Peyer's patch (tissue), 4 donors: Measurements from ENCODE around the gene RDH5. TPM values are rescaled to one million over a fixed set of nuclear protein-coding genes. Genes with fewer than 3 reads are reported as not detected.

Source experiments
- DNase-seq, 3 donors: peaks; one replicate each; pipeline ENCODE4 v3.0.0-alpha.2; 2017 to 2019
- H3K27ac ChIP-seq, 4 donors: fragments of 200-600 bp; sonication (generic); one replicate each; pipeline ENCODE4 v1.5.1; 2016 to 2019
- H3K27me3 ChIP-seq, 2 donors: fragments of 200-600 bp; sonication (generic); one replicate each; pipeline ENCODE4 v1.5.1; 2019
- H3K36me3 ChIP-seq, 3 donors: fragments of 200-600 bp; sonication (generic); one replicate each; pipeline ENCODE4 v1.5.1; 2016 to 2019
- H3K4me1 ChIP-seq, 4 donors: fragments of 200-600 bp; sonication (generic); one replicate each; pipeline ENCODE4 v1.5.1; 2016 to 2019
- H3K4me3 ChIP-seq, 4 donors: fragments of 200-600 bp; sonication (generic); 1 replicate in 3 of 4; 2 replicates in 1 of 4; pipeline ENCODE4 v1.5.1; 2016 to 2019; ENCODE audit warnings: mild to moderate bottlenecking in 1 of 4
- H3K9me3 ChIP-seq, 4 donors: fragments of 200-600 bp; sonication (generic); one replicate each; pipeline ENCODE4 v1.5.1; 2016 to 2019; ENCODE audit warnings: mild to moderate bottlenecking in 1 of 4
- POLR2A ChIP-seq, 2 donors: fragments of 450-650 bp; IDR thresholded peaks; one replicate each; pipeline ENCODE4 v1.5.1; 2017; ENCODE audit warnings: antibody characterized with exemption in 2 of 2, mild to moderate bottlenecking in 2 of 2, moderate library complexity in 2 of 2
- total RNA-seq, 4 donors: library from RNA; depleted of rRNA; stranded (reverse); fragments of >200 nt; gene quantifications; one replicate each; pipeline ENCODE4 v1.1.0, GENCODE V29; 2016
- TF ChIP-seq, protein P1 (sequence below), 6 experiments: fragments of 450-650 bp in 4 of 6; fragments of 200-600 bp in 2 of 6; sonication (generic) in 1 of 6; IDR thresholded peaks; one replicate each; pipeline ENCODE4 v1.5.1; 2017 to 2019; ENCODE audit warnings: antibody characterized with exemption in 6 of 6, mild to moderate bottlenecking in 3 of 6, moderate library complexity in 1 of 6

Gene RDH5
- total RNA-seq, 4 donors from 2014 or later = 47.0 to 113 (median 90.9) TPM

DNA sequence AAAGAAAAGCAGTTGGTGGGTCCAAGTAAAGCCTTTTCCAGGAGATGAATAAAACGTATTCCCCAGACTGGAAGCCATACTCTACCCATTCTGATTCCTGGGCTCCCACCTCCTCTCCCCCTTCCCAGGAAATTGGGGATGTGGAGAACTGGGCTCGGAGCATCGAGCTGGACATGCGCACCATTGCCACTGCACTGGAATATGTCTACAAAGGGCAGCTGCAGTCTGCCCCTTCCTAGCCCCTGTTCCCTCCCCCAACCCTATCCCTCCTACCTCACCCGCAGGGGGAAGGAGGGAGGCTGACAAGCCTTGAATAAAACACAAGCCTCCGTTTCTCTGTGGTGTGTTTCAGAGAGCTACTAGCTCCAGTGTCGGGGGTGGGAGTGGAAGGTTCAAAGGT lies 822 bp upstream of the RDH5 start:
- Histone ChIP-seq H3K4me3 (no peak overlapping the region), H3K27me3 (no peaks in the 10 kb centered on the region), H3K4me1 (peaks cover 7 to 75% (median 14%) of the 10 kb centered on the region in 4 donors), H3K9me3 (no peaks in the 10 kb centered on the region), H3K27ac (peak overlapping the region; percentile 42 to 96 (median 82)), H3K36me3 (peaks cover 0 to 12% (median 0%) of the 10 kb centered on the region in 3 donors)
- no peak for TF ChIP-seq POLR2A (IDR thresholded peaks at IDR 0.05)
- TF ChIP-seq, protein P1, sequence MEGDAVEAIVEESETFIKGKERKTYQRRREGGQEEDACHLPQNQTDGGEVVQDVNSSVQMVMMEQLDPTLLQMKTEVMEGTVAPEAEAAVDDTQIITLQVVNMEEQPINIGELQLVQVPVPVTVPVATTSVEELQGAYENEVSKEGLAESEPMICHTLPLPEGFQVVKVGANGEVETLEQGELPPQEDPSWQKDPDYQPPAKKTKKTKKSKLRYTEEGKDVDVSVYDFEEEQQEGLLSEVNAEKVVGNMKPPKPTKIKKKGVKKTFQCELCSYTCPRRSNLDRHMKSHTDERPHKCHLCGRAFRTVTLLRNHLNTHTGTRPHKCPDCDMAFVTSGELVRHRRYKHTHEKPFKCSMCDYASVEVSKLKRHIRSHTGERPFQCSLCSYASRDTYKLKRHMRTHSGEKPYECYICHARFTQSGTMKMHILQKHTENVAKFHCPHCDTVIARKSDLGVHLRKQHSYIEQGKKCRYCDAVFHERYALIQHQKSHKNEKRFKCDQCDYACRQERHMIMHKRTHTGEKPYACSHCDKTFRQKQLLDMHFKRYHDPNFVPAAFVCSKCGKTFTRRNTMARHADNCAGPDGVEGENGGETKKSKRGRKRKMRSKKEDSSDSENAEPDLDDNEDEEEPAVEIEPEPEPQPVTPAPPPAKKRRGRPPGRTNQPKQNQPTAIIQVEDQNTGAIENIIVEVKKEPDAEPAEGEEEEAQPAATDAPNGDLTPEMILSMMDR (IDR thresholded peaks at IDR 0.05) = no peak
- peak in 1 of 3 donors; percentile 40 for DNase-seq

DNA sequence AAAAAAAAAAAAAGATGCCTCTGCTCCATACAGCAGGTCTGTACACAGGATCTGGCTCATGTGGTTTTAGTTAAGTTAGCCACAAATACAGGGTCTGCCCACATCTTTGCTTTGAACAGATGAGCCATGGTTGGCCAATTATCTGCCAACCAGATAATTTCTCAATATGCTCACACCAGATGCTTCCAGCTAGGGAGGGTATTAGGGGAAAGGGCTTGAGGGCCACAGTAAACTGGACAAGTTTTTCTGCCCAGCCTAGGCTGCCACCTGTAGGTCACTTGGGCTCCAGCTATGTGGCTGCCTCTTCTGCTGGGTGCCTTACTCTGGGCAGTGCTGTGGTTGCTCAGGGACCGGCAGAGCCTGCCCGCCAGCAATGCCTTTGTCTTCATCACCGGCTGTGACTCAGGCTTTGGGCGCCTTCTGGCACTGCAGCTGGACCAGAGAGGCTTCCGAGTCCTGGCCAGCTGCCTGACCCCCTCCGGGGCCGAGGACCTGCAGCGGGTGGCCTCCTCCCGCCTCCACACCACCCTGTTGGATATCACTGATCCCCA lies 776 bp downstream of the RDH5 start:
- peak in 2 of 3 donors; percentile 77 to 81 for DNase-seq
- H3K9me3 ChIP-seq = no peaks in the 10 kb centered on the region
- peak overlapping the region in 2 of 4 donors; percentile 19 to 43 for H3K4me3 ChIP-seq
- peaks cover 0 to 28% (median 0%) of the 10 kb centered on the region in 3 donors for H3K36me3 ChIP-seq
- H3K27ac ChIP-seq = peak overlapping the region; percentile 31 to 96 (median 82)
- no peak for TF ChIP-seq POLR2A (IDR thresholded peaks at IDR 0.05)
- TF ChIP-seq, protein P1 (IDR thresholded peaks at IDR 0.05) = peak in 4 of 6 experiments; percentile 32 to 78 (median 68)
- no peaks in the 10 kb centered on the region for H3K27me3 ChIP-seq
- peaks cover 7 to 82% (median 16%) of the 10 kb centered on the region in 4 donors for H3K4me1 ChIP-seq

DNA sequence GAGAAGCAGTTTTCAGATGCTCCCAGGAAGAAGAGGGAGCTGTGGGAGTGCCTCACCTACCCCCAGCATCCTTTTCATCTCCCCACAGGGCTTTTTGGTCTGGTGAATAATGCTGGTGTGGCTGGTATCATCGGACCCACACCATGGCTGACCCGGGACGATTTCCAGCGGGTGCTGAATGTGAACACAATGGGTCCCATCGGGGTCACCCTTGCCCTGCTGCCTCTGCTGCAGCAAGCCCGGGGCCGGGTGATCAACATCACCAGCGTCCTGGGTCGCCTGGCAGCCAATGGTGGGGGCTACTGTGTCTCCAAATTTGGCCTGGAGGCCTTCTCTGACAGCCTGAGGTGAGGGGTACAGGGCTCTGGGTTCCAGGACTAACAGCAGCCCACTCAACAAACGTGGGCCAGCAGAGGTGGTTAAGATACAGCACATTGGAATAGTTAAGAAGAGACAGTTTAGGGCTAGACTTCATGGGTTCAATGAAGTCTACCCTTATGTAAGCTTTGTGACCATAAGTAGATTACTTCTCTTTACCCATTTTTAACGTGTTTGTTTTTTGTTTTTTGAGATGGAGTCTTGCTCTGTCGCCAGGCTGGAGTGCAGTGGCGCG lies 1.5 kb downstream of the RDH5 start:
- Histone ChIP-seq H3K27me3 (no peaks in the 10 kb centered on the region), H3K4me1 (peaks cover 7 to 87% (median 17%) of the 10 kb centered on the region in 4 donors), H3K9me3 (no peaks in the 10 kb centered on the region), H3K27ac (peak overlapping the region in 2 of 4 donors; percentile 94 to 96), H3K4me3 (peak overlapping the region in 2 of 4 donors; percentile 19 to 43), H3K36me3 (peaks cover 0 to 32% (median 0%) of the 10 kb centered on the region in 3 donors)
- TF ChIP-seq, protein P1 (IDR thresholded peaks at IDR 0.05) = no peak
- TF ChIP-seq POLR2A (IDR thresholded peaks at IDR 0.05) = no peak
- no peak for DNase-seq

DNA sequence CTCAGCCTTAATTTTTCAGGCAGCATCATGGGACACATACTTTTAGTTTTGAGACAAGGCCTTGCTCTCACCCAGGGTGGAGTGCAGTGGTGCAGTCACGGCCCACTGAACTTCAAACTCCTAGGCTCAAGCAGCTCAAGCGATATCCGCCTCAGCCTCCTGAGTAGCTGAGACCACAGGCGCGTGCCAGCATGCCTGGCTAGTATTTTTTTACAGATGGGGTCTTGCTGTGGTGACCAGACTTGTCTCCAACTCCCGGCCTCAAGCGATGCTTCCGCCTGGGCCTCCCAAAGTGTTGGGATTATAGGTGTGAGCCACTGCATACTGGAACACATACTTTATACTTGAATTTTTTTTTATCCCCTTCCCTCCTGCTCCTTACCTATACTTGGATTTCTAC lies 2.8 kb downstream of the RDH5 start:
- no peak overlapping the region for H3K4me3 ChIP-seq
- peaks cover 10 to 86% (median 18%) of the 10 kb centered on the region in 4 donors for H3K4me1 ChIP-seq
- TF ChIP-seq, protein P1 (IDR thresholded peaks at IDR 0.05) = no peak
- no peak for TF ChIP-seq POLR2A (IDR thresholded peaks at IDR 0.05)
- H3K27me3 ChIP-seq = no peaks in the 10 kb centered on the region
- peaks cover 0 to 38% (median 0%) of the 10 kb centered on the region in 3 donors for H3K36me3 ChIP-seq
- DNase-seq = no peak
- H3K9me3 ChIP-seq = no peaks in the 10 kb centered on the region
- no peak overlapping the region for H3K27ac ChIP-seq

DNA sequence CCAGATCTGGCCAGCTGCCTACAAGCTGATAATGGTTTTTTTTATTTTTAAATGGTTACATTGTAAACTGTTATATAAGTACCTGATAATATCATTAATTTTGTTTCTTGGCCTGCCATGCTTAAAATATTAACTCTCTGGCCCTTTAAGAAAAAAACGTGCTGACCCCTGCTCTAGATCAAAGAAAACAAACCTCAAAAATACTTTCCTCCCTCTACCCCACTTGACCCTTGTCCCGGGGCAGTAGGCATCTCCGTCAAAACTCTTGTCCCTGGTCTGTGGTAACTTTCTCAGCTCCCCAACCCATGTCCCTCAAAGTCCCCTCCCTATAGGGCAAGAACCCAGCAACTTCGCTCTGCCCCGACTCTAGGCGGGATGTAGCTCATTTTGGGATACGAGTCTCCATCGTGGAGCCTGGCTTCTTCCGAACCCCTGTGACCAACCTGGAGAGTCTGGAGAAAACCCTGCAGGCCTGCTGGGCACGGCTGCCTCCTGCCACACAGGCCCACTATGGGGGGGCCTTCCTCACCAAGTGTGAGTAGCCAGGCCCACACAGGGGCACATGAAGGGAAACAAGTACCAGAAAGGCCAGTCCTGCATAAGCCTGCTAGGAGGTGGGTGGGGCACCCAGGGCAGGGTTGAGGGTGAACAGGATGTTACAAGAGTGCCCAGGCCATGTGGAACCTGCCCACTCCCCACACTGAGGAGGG lies 3.5 kb downstream of the RDH5 start:
- Histone ChIP-seq H3K36me3 (peaks cover 0 to 38% (median 0%) of the 10 kb centered on the region in 3 donors), H3K27ac (peak overlapping the region in 1 of 4 donors; percentile 48), H3K27me3 (no peaks in the 10 kb centered on the region), H3K4me3 (no peak overlapping the region), H3K9me3 (no peaks in the 10 kb centered on the region), H3K4me1 (peaks cover 10 to 79% (median 18%) of the 10 kb centered on the region in 4 donors)
- no peak for DNase-seq
- TF ChIP-seq, protein P1 (IDR thresholded peaks at IDR 0.05) = no peak
- no peak for TF ChIP-seq POLR2A (IDR thresholded peaks at IDR 0.05)
